NCI-H187 treated with DMSO at 0.1 percent for 48 hours (cell line): Measurements from ENCODE around the gene MRPL24.

Source experiments
- DNase-seq: peaks from one replicate; lab custom pipeline; 2025; lab: John Stamatoyannopoulos, UW

Gene MRPL24

DNA sequence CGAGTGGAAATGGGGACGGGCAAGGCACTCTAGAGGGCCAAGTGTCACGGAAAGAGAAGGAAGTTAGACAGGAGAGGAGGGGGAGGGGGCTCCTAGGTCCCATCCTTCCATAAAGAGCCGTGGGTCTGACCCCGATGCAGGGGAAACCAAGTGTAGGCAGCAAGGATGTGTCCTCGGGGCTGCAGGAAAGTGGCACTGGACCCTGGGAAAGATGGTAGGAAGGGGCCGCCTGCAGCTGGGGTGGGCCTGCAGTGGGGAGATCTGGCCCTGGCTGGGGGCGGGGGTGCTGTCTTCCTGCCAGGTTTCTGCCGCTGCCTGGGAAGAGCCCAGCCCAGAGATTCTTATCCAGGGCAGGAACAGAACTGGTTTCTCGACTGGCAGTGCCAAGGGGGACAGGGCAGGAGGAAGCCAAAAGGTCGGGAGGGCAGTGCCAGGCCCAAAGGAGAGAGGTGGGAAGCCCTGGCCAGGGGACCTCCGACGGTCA is 48.4 kb downstream of the MRPL24 start:
- DNase-seq: no peak

DNA sequence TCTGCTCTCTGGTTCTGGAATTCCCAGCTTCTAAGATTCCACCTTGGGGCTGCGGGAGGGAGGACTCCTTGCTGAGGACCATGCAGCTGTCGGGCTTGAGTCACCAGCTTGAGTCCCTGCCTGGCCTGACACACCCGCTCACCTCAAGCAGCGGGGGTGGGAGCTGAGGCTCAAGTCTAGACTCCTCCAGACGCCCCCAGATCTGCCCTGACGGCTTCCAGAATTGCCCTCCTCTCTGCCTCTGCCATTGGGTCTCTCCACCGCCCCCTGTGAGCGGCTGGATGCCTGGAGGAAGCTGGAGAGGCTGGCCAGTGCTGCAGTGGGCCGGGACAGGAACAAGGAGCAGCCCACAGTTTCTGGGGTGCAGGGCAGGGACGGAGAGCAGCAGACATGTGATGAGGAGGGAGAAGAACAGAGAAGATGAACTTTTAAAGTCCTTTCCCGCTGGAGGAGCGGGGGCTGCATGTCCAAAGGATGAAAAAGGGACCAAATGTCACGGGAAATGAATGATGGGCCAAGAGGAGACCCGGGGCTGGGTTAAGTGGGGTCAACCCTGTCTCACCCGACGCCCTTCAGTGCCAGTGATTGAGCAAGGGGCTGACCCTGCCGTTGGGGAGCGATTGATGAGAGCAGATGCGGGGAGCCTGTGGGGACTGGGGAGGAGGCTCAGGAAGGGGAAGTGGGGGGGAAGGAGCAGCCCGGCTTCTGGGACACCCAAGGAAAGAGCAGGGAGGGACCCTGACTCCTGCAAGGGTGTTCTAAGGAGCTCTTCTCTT is 49.0 kb downstream of the MRPL24 start:
- no peak for DNase-seq

DNA sequence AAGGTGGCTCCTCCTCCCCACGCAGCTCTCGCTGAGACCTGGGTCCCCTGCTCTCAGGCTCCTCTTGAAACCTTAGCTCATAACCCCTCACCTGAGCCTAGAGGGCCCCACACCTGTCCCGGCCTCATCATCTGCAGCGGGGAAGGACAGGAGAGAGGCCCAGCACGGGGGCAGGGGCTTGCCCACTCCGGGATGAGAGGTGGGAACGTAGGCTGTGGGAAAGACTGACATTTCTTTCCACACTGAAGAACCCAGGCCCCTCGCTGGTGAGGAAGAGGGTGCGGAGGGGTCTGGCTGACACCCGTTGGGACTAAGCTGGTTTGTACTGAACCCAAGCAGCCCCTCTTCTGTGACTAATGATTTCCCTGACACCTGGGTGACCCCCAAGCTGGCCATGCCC is 49.7 kb downstream of the MRPL24 start:
- DNase-seq: no peak

DNA sequence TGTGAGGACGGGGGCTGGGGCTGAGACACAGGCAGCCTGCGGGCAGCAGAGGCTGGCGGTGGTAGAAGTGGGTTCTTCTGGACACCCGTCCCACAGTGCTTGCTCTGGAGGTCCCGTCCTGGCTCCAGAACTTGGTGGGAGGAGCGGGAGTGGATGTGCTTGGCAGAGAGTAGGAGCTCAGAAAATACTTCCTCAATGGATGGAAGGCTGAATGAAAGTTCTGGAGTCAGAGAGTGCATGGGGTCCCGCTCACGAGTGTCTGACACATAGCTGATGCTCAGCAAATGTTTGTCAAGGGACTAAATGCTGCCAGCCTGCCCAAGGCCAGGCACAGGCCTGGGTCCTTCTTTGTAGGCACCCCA is 50.2 kb downstream of the MRPL24 start:
- no peak for DNase-seq

DNA sequence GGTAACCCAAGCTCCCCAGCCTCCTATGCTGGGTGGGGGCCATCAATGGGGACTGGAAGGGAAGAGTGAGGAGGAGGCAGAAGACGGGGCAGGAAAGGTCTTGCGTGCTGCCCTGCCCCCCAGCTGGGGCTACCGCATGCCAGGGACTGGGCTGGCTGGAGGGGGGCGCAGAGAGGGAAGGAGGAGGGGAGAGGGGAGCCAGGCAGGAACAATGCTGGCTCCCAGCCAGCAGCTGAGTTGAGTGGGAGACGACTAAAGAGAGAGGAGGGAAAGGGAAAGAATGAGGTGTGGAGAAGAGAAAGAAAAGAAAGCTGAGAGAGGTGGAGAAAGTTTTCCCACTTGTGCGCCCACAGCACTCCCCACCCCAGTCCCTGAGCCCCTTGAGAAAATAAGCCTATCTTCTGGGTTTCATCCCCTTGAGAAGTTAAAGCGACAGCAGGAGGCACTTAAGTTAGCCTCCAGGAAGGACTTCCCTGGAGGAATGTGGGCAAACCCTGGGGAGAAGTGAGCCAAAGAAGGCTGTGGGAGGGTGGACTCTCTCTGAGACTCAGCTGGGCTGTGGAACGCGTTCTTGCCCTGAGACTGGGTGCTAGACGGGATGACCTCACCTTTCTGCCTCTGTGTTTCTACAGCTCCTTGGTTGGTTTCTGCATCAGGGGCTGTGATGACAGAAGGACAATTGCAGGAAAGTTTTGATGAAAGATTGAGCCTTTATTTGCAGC is 50.8 kb downstream of the MRPL24 start:
- DNase-seq: no peak

DNA sequence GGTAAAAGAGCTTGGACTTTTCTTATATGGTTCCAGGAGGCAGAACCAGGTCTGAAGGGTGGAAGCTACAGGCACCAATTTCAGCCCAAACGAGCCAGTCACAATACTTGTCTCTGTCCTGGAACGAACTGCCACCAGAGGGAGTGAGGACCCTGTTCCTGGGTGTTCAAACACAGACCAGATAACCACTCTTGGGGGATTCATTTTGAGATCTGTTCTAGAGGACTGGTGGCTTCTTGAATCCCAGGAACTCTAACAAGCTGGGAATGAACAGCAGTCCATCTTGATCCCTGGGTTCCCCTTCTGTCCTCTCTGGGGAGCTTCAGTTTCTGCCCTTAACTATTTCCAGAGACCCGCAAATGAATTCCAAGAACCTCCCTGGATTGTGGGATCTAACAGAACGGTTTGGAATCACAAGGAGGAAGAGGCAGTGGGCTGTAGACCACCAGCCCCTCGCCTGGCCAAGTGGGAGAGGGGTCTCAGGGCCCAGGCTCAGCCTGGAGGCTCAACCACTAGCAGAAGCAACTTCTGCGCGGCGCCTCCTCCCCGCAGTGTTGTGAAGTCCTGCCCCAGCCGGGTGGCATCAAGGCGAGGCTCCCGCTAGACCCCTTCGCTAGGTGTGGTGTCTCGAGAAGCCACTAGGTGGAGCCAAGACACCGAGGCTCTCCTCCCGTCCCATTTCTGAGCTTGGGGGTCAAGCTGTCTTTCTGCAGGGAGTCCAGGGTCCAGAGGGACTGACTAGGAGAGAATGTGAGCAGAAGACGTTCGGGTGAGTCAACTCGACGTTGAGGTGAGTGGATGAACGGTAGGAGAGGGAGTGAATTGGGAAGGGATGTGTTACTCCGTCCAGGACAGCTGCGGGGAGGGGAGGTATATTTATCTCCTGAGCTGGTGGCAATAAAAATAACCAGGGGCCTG is 51.6 kb downstream of the MRPL24 start:
- DNase-seq: peak; percentile 35
